ENCODE measurements around the gene RPS25.

GRCh38 chr11:118979434-118979833, 38.7 kb downstream of the RPS25 start:
- TF ChIP-seq CTCF (IDR thresholded peaks at IDR 0.05) (no peak), POLR2AphosphoS5 (IDR thresholded peaks at IDR 0.05) (no peak)

All from suprapubic skin (tissue), 3 donors.